Adrenal gland (tissue), 5 donors: ENCODE results near the gene FAM174C.

ENCODE experiments used
- POLR2A ChIP-seq, 2 donors: fragments of 450-650 bp; IDR thresholded peaks; one replicate each; pipeline ENCODE4 v1.6.1; 2017; ENCODE audit warnings: antibody characterized with exemption in 2 of 2, mild to moderate bottlenecking in 2 of 2, moderate library complexity in 1 of 2
- TF ChIP-seq, protein P1 (sequence below), 6 experiments: fragments of 450-650 bp in 4 of 6; fragments of 200-600 bp in 2 of 6; sonication (generic) in 1 of 6; IDR thresholded peaks; 1 replicate in 5 of 6; 2 replicates in 1 of 6; pipeline versions ENCODE4 v1.5.1 to v1.8.0; 2016 to 2021; ENCODE audit warnings: antibody characterized with exemption in 6 of 6, mild to moderate bottlenecking in 2 of 6, moderate library complexity in 1 of 6
- donor health status: DM: no; HTN: no; CAD: no.

DNA sequence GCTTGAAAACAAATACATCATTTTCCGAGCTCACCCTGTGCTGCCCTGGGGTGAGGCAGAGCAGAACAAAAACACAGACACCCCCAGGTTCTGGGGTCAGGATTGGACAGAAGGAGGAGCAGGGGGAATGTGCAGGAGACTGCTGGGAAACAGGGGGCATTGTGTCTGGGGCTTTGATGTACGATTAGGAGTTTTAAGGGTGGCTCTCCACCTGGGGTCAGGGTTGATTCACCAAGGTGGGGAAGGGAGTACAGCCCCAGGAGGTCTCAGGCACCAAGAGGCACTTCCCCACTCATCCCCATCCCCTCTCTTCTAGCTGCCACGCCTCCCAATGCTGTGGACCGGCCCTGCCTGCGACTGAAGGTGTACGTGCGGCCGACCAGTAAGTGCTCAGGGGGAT lies 22.9 kb downstream of the FAM174C start:
- TF ChIP-seq, protein P1, sequence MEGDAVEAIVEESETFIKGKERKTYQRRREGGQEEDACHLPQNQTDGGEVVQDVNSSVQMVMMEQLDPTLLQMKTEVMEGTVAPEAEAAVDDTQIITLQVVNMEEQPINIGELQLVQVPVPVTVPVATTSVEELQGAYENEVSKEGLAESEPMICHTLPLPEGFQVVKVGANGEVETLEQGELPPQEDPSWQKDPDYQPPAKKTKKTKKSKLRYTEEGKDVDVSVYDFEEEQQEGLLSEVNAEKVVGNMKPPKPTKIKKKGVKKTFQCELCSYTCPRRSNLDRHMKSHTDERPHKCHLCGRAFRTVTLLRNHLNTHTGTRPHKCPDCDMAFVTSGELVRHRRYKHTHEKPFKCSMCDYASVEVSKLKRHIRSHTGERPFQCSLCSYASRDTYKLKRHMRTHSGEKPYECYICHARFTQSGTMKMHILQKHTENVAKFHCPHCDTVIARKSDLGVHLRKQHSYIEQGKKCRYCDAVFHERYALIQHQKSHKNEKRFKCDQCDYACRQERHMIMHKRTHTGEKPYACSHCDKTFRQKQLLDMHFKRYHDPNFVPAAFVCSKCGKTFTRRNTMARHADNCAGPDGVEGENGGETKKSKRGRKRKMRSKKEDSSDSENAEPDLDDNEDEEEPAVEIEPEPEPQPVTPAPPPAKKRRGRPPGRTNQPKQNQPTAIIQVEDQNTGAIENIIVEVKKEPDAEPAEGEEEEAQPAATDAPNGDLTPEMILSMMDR (IDR thresholded peaks at IDR 0.05), result no peak
- TF ChIP-seq POLR2A (IDR thresholded peaks at IDR 0.05), result no peak
